SK-N-MC (cell line): ENCODE data around the gene MED27.

Source experiments
- DNase-seq: peaks from one replicate; pipeline ENCODE4 v3.0.0-alpha.2; 2011; ENCODE audit warnings: low read depth, low spot score
- H3K27ac ChIP-seq: fragments of 200-600 bp; sonication (generic); 2 replicates; pipeline ENCODE4 v1.5.1; 2016; ENCODE audit warnings: mixed run types
- H3K36me3 ChIP-seq: fragments of 200-600 bp; sonication (generic); 2 replicates; pipeline ENCODE4 v1.6.1; 2017; ENCODE audit warnings: antibody characterized with exemption, low read length, mixed read lengths; ENCODE audit not compliant: insufficient read depth
- H3K4me3 ChIP-seq: fragments of 200-600 bp; sonication (generic); 2 replicates; pipeline ENCODE4 v1.5.1; 2016
- H3K9ac ChIP-seq: fragments of 200-600 bp; sonication (generic); 2 replicates; pipeline ENCODE4 v1.8.0; 2017; ENCODE audit warnings: mixed run types, mixed read lengths; ENCODE audit not compliant: insufficient read length
- H3K9me3 ChIP-seq: fragments of 200-600 bp; sonication (generic); 2 replicates; pipeline ENCODE4 v1.6.1; 2017; ENCODE audit warnings: low read depth, mild to moderate bottlenecking, antibody characterized with exemption, low read length, moderate library complexity, mixed read lengths
- EZH2 ChIP-seq: fragments of 200-600 bp; sonication (generic); IDR thresholded peaks from one replicate; pipeline ENCODE4 v1.6.1; 2017; ENCODE audit warnings: antibody characterized with exemption
- FOXP2 ChIP-seq: optimal IDR thresholded peaks from 2 replicates; pipeline ENCODE3; 2011; ENCODE audit warnings: mild to moderate bottlenecking, moderate library complexity; ENCODE audit not compliant: insufficient read depth; ENCODE audit errors: extremely low read length, control extremely low read depth
- POLR2AphosphoS5 ChIP-seq: IDR thresholded peaks from 2 replicates; pipeline ENCODE4 v1.6.1; 2012; ENCODE audit warnings: mild to moderate bottlenecking, low read depth, low read length, borderline replicate concordance

Gene MED27

DNA sequence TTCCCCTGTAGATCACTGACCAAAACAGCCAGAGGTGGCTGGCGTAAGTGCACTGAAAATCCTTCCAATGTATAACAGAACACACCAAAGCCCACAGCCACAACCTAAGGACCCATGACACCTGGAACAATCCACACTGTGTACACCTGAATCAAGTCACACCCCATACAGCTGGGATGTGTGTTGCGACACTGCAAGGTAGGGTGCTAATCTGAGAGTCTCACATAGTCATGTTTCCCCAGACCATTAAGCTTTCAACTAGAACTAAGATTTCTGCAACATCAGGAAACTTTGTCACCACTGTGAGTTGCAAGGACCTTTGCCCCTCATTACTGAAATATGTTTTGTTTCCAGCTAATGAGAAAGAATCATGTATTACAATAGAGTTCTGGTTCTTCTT is 59.4 kb downstream of the MED27 start:
- Histone ChIP-seq H3K4me3 (no peak overlapping the region), H3K9ac (no peak overlapping the region), H3K36me3 (no peaks in the 10 kb centered on the region), H3K27ac (no peak overlapping the region), H3K9me3 (no peaks in the 10 kb centered on the region)
- DNase-seq = no peak
- TF ChIP-seq FOXP2 (no peak), EZH2 (no peak), POLR2AphosphoS5 (no peak)

GRCh38 chr9:132019702-132020101 is 60.0 kb downstream of the MED27 start:
- no peak for DNase-seq
- no peak overlapping the region for H3K4me3 ChIP-seq
- H3K27ac ChIP-seq = no peak overlapping the region
- TF ChIP-seq EZH2 = no peak
- no peak for TF ChIP-seq FOXP2
- no peak for TF ChIP-seq POLR2AphosphoS5
- no peaks in the 10 kb centered on the region for H3K36me3 ChIP-seq
- H3K9me3 ChIP-seq = no peaks in the 10 kb centered on the region
- H3K9ac ChIP-seq = no peak overlapping the region

DNA sequence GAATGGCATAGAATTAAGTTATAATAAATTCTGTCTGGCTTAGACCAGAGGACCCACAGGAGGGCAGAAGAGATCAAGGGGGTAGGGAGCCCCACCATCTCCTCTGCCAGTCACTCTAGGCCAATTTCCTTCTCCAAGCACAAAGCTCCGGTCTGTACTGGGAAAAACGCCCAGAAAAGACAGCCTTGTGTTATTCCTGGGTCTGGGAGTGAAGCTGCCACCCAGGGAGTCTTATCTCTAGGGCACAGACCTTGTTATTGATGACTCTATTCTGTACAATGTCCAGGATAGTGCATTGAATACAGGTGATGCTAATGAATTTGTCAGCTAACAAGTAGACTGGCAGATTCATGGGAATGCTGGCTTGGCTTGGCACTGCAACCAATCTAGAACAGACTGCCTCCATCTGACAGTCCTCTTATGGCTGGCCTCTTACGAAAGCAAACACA is 60.7 kb downstream of the MED27 start:
- Histone ChIP-seq H3K9ac (no peak overlapping the region), H3K9me3 (no peaks in the 10 kb centered on the region), H3K36me3 (no peaks in the 10 kb centered on the region), H3K27ac (no peak overlapping the region), H3K4me3 (no peak overlapping the region)
- TF ChIP-seq FOXP2 (no peak), EZH2 (no peak), POLR2AphosphoS5 (no peak)
- no peak for DNase-seq

GRCh38 chr9:132016456-132016855 is 63.2 kb downstream of the MED27 start:
- Histone ChIP-seq H3K9ac (no peak overlapping the region), H3K36me3 (no peaks in the 10 kb centered on the region; the same call in 1 of the 2 replicates), H3K4me3 (no peak overlapping the region), H3K27ac (no peak overlapping the region), H3K9me3 (no peaks in the 10 kb centered on the region)
- no peak for DNase-seq
- TF ChIP-seq FOXP2 (no peak), EZH2 (no peak), POLR2AphosphoS5 (no peak)

DNA sequence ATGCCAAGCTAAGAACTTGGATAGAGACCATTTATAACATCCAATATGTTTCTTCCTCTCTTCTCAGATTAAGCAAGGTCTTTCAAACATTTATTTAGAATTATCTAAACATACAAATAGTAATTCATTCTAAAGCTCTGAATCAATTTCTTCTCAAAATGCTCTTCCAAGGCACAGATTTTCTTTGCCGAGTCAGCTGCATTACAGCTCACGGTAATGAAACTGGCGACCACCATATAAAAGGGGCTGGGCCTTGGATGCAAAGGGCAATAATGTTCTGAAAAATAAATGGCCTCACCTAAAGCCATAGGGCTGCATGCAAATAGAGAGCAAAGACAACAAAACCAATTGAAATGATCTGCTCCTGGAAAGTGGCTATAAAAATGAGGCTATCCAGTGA is 63.8 kb downstream of the MED27 start:
- no peak overlapping the region for H3K9ac ChIP-seq
- no peaks in the 10 kb centered on the region; the same call in 1 of the 2 replicates for H3K36me3 ChIP-seq
- H3K27ac ChIP-seq = no peak overlapping the region
- no peaks in the 10 kb centered on the region for H3K9me3 ChIP-seq
- TF ChIP-seq FOXP2 = no peak
- no peak for TF ChIP-seq EZH2
- TF ChIP-seq POLR2AphosphoS5 = no peak
- H3K4me3 ChIP-seq = no peak overlapping the region
- DNase-seq = no peak

GRCh38 chr9:132014218-132014805 is 65.4 kb downstream of the MED27 start:
- Histone ChIP-seq H3K36me3 (no peaks in the 10 kb centered on the region; the same call in 1 of the 2 replicates), H3K4me3 (no peak overlapping the region), H3K27ac (no peak overlapping the region; the same call in 1 of the 2 replicates), H3K9ac (no peak overlapping the region), H3K9me3 (no peaks in the 10 kb centered on the region)
- TF ChIP-seq POLR2AphosphoS5 = no peak
- no peak for TF ChIP-seq FOXP2
- TF ChIP-seq EZH2 = no peak
- no peak for DNase-seq

DNA sequence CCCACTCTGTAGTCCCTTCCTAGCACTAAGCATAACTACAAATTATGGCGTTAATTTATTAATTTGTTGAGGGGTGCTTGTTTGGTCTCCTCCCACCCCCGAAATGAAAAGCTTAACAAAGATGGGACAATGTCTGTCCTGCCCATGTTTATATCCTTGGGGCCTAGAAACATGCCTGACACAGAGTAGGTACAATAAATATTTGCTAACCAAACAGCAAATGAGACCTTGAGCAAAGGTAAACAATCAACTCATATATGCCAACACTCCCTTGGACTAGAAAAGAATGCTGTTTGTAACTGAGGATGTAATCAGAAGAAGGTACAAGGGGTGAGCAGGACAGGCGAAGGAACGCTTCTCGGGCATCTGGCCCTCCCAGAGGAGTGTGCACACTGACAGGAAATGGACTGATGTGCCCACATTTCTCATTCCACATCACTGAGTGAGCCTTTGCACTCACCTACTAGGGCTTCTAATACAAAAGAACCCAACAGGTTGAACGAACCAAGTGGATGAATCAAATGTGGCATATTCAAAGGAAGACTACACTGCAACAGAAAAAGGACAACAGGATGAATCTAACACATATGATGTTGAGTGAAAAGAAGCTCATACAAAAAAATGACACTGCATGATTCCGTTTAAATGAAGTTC is 66.8 kb downstream of the MED27 start:
- DNase-seq = no peak
- Histone ChIP-seq H3K9ac (no peak overlapping the region), H3K36me3 (no peaks in the 10 kb centered on the region; the same call in 1 of the 2 replicates), H3K9me3 (no peaks in the 10 kb centered on the region), H3K4me3 (no peak overlapping the region), H3K27ac (no peak overlapping the region)
- TF ChIP-seq POLR2AphosphoS5 (no peak), EZH2 (no peak), FOXP2 (no peak)

DNA sequence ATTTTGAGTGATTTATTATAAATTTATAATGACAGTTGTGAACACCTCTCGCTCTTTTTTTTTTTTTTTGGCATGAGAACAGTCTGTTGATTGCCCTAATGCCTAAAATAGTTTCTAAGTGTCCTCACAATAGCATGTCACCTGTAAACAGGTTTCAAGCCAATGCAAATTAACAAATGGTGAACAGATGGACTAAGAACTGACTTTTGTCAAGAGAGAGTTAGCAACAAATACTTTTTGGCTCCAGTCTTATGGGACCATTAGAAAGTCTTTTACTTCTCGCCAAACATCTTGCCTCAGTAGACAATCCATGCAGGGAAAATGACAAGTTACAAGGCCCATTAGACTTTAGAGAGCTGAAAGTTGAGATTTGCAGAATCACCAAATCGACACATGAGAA is 67.8 kb downstream of the MED27 start:
- no peaks in the 10 kb centered on the region; the same call in 1 of the 2 replicates for H3K36me3 ChIP-seq
- H3K27ac ChIP-seq = no peak overlapping the region
- TF ChIP-seq FOXP2 (no peak), EZH2 (no peak), POLR2AphosphoS5 (no peak)
- no peak overlapping the region for H3K9ac ChIP-seq
- no peaks in the 10 kb centered on the region for H3K9me3 ChIP-seq
- no peak for DNase-seq
- H3K4me3 ChIP-seq = no peak overlapping the region
